Psoas muscle (tissue), 8 donors: ENCODE data around the gene ETV5. TPM values are rescaled to one million over a fixed set of nuclear protein-coding genes. Genes with fewer than 3 reads are reported as not detected.

ENCODE experiments used
- ATAC-seq, 4 donors: fragments of 200-7000 bp; cut with Tn5 transposase; one replicate each; pipeline ENCODE4 v1.9.1; 2020; ENCODE audit warnings: moderate library complexity in 3 of 4, mild to moderate bottlenecking in 2 of 4
- DNase-seq, 2 donors: peaks; one replicate each; pipeline ENCODE4 v3.0.0-alpha.2; 2020
- H3K27ac ChIP-seq: fragments of 200-600 bp; one replicate; pipeline ENCODE4 v1.8.0; 2022
- H3K27me3 ChIP-seq, 3 donors: fragments of 200-600 bp in 1 of 3; one replicate each; pipeline versions ENCODE4 v1.6.1 to v1.8.0; 2013 to 2022; ENCODE audit warnings: low read length in 2 of 3, mild to moderate bottlenecking in 2 of 3, moderate library complexity in 1 of 3; ENCODE audit not compliant: insufficient read depth in 3 of 3
- H3K36me3 ChIP-seq, 2 donors: fragments of 200-600 bp in 1 of 2; one replicate each; pipeline versions ENCODE4 v1.6.1 to v1.8.0; 2013 to 2022; ENCODE audit warnings: low read depth in 1 of 2, mild to moderate bottlenecking in 1 of 2, moderate library complexity in 1 of 2; ENCODE audit not compliant: insufficient read depth in 1 of 2
- H3K4me1 ChIP-seq: fragments of 200-600 bp; one replicate; pipeline ENCODE4 v1.8.0; 2022
- H3K4me3 ChIP-seq: fragments of 200-600 bp; one replicate; pipeline ENCODE4 v1.8.0; 2022; ENCODE audit warnings: mild to moderate bottlenecking
- H3K9me3 ChIP-seq: fragments of 200-600 bp; one replicate; pipeline ENCODE4 v1.8.0; 2022
- WGBS, 3 donors: extraction: QIAGEN DNeasy Blood & Tissue Kit; methylation state at CpG; one replicate each; pipeline versions ENCODE4 v1.1.6 to v1.1.7; 2013; 5-methylcytosine and 5-hydroxymethylcytosine counted together
- intact Hi-C, 2 donors: fragments of 100-400 bp; cut with DNase I; formaldehyde crosslinking; loops; one replicate each; pipeline versions ENCODE4 v1.11.0 to v1.14.2; 2022
- polyA plus RNA-seq, 3 donors: library from polyadenylated mRNA; stranded (reverse); fragments of 200-250 nt; gene quantifications; one replicate each; pipeline ENCODE4 v1.2.3, GENCODE V29; 2013
- total RNA-seq, 4 donors: library from RNA; stranded (reverse); fragmentation: NEBNext Ultra II Directional in 2 of 4; extraction: Animal tissue kit (Norgen Biotek cat#: 25700) in 2 of 4; gene quantifications; one replicate each; pipeline versions ENCODE4 v1.2.1 to v1.2.4, GENCODE V29; 2021 to 2023
- TF ChIP-seq, protein P1 (sequence below): fragments of 200-600 bp; IDR thresholded peaks from one replicate; pipeline ENCODE4 v1.8.0; 2022; ENCODE audit warnings: antibody characterized with exemption
- donor health status: healthy with polysubstance abuse.
- donor health status: DM: no; HTN: no; CAD: no; lungs with moderate emphysema.
- donor health status: Bipolar disorder and iron deficiency.
- donor health status: healthy.
- donor health status: DM: yes; HTN: yes; CAD: no.
- donor health status: DM: no; HTN: no; CAD: no.
- donor health status: DM: no; HTN: no; CAD: no.
- donor health status: DM: yes; HTN: yes; CAD: no.

Gene ETV5
- total and polyA plus RNA-seq, 7 donors = 7.2 to 47.1 (median 8.0) TPM

DNA sequence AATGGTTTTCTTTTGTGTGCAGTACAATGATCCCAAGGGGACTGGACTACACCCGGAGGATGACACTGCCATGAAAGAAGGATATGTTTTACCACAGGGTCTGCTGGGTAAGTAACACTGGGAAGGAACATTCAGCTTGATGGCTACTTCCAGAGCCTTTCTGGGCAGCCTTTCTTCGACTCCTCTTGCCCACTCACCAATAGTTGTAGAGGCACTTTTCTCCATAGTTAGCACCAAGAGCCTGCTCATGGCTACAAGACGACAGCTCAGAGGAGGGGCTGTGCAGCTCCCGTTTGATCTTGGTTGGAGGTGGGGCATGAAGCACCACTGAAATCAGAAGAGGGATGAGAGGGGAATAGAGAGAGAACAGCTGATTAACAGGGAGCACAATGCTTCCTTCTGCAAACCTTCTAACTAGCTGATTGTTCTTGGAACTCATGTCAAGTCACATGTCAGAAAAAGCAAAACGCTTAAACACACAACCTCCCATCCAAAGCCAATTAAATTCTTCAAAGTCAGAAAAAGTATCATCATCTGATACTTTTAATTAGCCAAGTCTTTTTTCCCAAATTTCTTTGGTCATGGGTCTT lies 27.9 kb downstream of the ETV5 start:
- H3K27me3 ChIP-seq = no peaks in the 10 kb centered on the region
- intact Hi-C loops = no loop called here
- H3K4me3 ChIP-seq = no peak overlapping the region
- no peaks in the 10 kb centered on the region for H3K4me1 ChIP-seq
- no peak for DNase-seq
- H3K36me3 ChIP-seq = peaks cover 0 to 8% of the 10 kb centered on the region in 2 donors
- 52 to 58% (median 57%) methylated on average over 5 of the region's 5 CpGs for WGBS, 3 donors
- H3K9me3 ChIP-seq = no peaks in the 10 kb centered on the region
- TF ChIP-seq, protein P1, sequence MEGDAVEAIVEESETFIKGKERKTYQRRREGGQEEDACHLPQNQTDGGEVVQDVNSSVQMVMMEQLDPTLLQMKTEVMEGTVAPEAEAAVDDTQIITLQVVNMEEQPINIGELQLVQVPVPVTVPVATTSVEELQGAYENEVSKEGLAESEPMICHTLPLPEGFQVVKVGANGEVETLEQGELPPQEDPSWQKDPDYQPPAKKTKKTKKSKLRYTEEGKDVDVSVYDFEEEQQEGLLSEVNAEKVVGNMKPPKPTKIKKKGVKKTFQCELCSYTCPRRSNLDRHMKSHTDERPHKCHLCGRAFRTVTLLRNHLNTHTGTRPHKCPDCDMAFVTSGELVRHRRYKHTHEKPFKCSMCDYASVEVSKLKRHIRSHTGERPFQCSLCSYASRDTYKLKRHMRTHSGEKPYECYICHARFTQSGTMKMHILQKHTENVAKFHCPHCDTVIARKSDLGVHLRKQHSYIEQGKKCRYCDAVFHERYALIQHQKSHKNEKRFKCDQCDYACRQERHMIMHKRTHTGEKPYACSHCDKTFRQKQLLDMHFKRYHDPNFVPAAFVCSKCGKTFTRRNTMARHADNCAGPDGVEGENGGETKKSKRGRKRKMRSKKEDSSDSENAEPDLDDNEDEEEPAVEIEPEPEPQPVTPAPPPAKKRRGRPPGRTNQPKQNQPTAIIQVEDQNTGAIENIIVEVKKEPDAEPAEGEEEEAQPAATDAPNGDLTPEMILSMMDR = no peak
- H3K27ac ChIP-seq = no peak overlapping the region
- ATAC-seq = no peak

DNA sequence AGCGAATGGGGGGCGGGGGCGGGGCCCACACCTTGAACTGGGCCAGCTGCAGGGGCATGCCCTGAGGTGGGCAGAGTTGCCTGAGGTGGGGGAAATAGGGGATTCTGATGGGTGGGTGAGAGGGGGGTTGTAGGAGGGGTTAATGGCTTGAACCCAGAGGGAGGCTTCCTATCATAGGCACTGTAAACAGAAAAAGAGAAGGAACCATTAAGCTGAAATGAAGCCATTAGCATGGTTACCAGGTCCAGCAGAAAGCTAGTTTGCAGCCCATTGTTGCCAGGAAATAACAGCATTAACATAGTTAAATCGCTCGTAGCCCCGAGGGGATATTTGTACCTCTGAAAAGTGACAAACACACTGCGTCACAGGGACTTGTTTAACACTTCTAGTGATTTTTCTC lies 29.0 kb downstream of the ETV5 start:
- no peak for ATAC-seq

DNA sequence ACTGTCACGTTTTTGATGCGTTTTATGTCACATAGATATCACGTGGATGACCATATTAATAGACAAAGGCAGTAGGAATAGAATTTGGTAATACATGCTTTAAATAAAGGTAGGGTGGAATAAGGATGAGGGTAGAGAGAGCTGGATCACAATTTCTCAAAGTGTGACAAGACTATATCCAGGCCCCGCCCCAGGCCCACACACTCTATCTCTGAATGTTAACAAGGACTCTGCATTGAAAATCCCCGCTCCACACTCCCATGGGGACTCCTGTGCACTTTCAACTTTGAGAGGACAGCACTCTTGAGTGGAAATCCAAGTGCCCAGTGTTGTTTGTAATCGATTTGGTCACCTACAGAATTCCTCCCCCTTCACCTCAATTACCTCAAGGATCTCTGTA lies 31.4 kb downstream of the ETV5 start:
- H3K27ac ChIP-seq = no peak overlapping the region
- H3K27me3 ChIP-seq = no peaks in the 10 kb centered on the region
- H3K4me1 ChIP-seq = no peaks in the 10 kb centered on the region
- DNase-seq = no peak
- ATAC-seq = no peak
- WGBS, 3 donors = 93 to 97% (median 96%) methylated on average over 6 of the region's 6 CpGs
- TF ChIP-seq, protein P1 = no peak
- H3K9me3 ChIP-seq = no peaks in the 10 kb centered on the region
- intact Hi-C loops = no loop called here
- H3K4me3 ChIP-seq = no peak overlapping the region
- peaks cover 0 to 8% of the 10 kb centered on the region in 2 donors for H3K36me3 ChIP-seq

More for the DNA sequence above, 29.0 kb downstream of the ETV5 start:
- Histone ChIP-seq H3K36me3 (peaks cover 0 to 8% of the 10 kb centered on the region in 2 donors), H3K27ac (no peak overlapping the region), H3K9me3 (no peaks in the 10 kb centered on the region), H3K4me3 (no peak overlapping the region), H3K4me1 (no peaks in the 10 kb centered on the region), H3K27me3 (no peaks in the 10 kb centered on the region)
- TF ChIP-seq, protein P1 = no peak
- 69 to 85% (median 81%) methylated on average over 7 of the region's 7 CpGs for WGBS, 3 donors
- intact Hi-C loops = no loop called here
- DNase-seq = no peak

DNA sequence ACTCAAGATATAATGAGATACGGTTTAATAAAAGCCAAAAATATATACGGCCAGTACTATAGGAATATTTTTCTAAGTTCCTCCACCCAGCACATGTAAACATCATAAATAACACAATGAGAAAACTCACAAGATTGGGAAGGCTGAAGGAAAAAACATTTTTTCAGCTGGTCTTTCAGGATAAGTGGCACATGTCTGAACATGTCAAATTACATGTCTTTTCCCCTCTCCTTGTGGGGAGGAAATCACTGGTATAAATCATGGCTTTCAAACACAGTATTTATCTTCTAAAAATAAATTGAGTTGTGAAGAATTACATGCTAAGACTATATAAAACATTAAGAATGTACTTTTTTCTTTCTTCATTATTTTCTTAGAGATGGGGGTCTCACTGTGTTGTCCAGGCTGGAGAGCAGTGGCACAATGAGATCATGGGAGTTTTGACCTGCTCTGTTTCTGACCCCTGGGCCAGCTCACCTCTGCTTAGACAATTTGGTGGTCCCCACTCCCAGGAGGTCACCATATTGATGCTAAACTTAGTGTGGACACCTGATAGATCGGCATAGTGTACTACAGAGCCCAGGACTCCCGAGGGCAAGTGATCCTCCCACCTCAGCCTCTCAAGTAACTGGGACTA lies 32.8 kb downstream of the ETV5 start:
- DNase-seq (no peak), ATAC-seq (no peak)
- Histone ChIP-seq H3K4me3 (no peak overlapping the region), H3K9me3 (no peaks in the 10 kb centered on the region), H3K27me3 (no peaks in the 10 kb centered on the region), H3K27ac (no peak overlapping the region), H3K36me3 (peaks cover 0 to 8% of the 10 kb centered on the region in 2 donors), H3K4me1 (no peaks in the 10 kb centered on the region)
- WGBS, 3 donors = 90 to 91% (median 91%) methylated on average over 4 of the region's 4 CpGs
- intact Hi-C loops = no loop called here
- TF ChIP-seq, protein P1 = no peak
